GM19324 (cell line): ENCODE measurements around the gene GRK4.
"Not testable (repeated sequence)": the region's sequence is repeated elsewhere in the genome, so short reads cannot be mapped to it uniquely, and the experiment has no call there.

ENCODE experiments used
- ATAC-seq: cut with Tn5 transposase; IDR thresholded peaks from one replicate; pipeline ENCODE4 v1.9.1; 2021; ENCODE audit warnings: mild to moderate bottlenecking, moderate library complexity; ENCODE audit not compliant: unreplicated experiment, low FRiP score

GRK4 gene

GRCh38 chr4:2940267-2941137, 22.9 kb upstream of the GRK4 start:
- no peak for ATAC-seq

DNA sequence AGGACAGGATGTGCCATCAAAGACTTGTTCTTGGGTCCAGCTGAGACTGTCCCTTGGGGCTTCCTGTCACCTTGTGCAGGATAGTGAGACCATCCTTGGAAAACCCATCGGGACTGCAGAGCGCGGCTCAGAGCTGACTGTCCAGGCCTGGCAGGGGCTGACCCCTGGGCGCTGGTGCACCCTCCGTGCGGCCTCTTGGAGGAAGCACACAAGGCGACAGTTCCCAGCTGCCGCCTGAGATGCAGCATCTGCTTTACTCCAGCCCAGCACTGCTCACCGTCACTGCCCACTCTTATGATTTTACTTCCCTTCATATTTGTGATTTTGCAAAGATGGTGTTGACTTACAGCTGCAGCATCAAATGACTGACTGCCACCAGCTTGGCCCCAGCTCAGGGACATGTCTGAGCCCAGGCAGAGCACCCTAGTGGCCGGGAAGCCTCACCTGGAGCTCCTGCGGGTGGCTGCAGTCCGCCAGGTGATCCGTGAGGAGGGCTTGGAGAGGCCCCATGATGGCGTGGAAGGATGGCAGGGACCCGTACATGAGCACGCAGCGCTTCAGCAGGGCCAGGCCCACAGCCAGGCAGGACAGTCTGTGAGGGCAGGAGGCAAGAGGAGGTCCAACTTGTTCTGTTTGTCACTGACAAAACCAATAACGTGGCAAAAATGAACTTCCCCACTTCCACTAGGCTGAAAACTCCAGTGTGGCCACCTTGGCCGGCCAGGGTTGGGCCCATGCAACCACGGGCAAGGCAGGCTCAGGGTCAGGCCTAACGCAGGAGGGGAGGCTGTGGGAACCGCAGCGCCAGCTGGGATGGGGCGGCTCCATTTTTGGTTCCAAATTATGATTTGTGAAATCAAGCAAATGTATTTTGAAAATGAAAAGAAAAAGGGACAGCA, 22.0 kb upstream of the GRK4 start:
- no peak for ATAC-seq

GRCh38 chr4:2942037-2942531, 21.3 kb upstream of the GRK4 start:
- no peak for ATAC-seq

DNA sequence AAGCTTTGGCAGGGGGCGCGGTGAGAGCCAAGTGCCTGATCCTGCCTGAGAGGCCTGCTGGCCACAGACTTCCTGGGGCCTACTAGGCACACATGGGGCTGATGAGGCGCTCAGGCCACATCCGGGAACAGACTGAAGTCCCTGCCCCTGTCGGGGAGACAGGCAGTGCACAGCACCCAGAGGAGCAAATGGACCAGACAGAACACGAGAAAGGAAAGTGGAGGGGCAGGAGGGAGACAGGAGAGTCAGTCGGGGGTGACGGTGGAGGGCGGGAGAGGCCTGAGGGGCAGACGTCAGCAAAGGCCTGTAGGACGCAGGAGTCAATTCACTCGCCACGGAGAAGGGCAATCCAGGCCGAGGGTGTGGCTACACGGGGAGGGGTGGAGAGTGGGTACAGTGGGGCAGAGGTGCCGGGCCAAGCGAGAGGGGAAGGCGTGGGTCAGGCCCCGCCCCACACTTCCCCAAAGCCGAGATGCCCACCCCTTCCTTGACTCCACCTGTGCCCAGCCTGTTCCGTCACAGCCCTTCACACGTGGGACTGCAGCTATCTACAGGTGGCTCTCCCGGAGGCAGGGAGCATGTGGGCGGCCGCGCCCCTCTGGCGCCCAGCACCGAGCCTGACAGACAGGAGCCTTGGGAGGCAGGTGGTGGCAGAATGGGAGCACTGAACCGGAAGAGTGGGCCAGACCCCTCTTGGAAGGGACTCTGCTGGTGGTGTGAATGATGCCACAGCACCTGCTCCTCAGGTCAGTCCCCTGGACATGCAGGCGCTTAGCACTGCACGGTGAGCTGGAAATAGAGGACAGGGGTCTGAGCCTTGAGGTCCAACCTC, 20.6 kb upstream of the GRK4 start:
- no peak for ATAC-seq

DNA sequence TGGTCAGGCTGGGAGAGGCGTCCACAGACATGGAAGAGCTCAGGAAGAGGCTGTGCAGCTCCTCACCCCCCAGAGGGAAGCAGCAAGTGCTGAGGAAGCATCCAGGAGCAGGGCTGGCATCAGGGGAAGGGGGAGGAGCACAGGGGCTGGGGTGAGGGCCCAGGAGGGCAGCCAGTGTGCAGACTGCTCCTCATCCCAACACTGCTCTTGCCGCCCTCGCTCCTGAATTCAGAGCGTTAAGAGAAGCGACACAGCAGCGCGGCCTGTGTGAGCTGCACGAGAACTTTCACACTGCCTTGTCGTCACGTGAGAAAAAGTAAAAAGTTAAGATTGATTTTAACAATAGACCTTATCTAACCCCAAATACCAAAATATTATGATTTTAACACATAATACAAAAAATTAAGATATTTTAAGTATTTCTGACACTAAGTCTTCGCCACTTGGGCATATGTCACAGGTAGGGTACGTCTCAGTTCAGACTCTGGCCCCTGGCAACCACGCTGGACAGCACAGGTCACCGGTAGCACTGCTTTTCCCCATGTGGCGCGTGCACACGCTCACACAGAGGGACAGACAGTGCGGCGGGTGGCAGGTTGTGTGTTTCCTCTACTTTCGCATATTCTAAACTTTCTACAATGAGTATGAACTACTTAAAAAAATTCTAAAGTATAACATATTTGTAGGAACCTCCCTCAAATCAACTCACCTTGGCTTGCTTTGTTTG, 19.8 kb upstream of the GRK4 start:
- no peak for ATAC-seq

DNA sequence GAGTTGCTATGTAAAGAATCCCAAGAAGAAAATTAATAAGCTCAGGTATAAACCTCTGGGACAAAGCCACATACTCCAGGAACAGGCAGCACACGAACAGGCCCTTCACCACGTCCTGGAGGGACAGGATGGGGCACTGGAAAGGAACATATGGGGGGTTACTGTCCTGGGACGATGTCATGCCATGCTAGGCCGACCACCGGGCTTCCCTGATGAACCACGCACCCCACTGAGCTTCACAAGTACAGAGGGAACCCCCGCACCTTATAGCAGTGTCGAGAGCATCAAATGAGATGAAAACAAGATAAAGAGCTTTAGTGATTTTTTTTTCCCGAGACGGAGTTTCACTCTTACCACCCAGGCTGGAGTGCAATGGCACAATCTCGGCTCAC, 19.3 kb upstream of the GRK4 start:
- no peak for ATAC-seq

- ATAC-seq = no peak
These were observed 18.5 kb upstream of the GRK4 start for GRCh38 chr4:2944586-2945526.

DNA sequence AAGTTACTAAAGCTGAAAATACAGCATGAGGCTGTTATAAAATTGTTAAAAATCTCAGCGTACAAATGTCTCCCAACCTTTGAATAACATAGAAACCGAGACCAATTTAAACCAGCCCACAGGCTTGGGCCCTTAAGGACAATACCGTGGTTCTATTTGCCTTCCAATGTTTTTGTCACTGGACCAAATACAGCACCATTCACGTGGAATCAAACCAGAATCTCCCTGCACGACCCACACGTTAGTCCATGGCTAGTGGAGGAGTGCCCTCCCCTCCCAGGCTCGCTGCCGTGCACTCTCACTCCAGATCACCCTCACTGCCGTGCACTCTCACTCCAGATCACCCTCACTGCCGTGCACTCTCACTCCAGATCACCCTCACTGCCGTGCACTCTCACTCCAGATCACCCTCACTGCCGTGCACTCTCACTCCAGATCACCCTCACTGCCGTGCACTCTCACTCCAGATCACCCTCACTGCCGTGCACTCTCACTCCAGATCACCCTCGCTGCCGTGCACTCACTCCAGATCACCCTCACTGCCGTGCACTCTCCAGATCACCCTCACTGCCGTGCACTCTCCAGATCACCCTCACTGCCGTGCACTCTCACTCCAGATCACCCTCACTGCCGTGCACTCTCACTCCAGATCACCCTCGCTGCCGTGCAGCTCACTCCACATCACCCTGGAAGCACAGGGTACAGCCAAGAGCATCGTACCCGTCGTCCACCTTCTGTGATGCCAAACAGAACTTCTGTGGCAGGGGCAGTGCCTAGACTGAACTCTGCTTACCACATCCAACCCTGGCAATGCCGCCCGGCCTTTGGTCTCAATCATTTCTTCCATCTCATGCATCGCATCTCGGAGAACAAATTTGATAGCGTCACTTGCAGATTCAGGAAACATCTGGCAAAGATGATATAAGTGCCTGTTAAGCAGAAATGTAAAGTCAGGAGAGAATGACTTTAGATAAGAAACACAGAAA, 17.5 kb upstream of the GRK4 start:
- ATAC-seq = not testable (repeated sequence)

- ATAC-seq = no peak
These were observed 16.4 kb upstream of the GRK4 start for GRCh38 chr4:2946812-2947600.

GRCh38 chr4:2947926-2948325, 15.4 kb upstream of the GRK4 start:
- no peak for ATAC-seq

GRCh38 chr4:2948895-2949781, 14.2 kb upstream of the GRK4 start:
- no peak for ATAC-seq

DNA sequence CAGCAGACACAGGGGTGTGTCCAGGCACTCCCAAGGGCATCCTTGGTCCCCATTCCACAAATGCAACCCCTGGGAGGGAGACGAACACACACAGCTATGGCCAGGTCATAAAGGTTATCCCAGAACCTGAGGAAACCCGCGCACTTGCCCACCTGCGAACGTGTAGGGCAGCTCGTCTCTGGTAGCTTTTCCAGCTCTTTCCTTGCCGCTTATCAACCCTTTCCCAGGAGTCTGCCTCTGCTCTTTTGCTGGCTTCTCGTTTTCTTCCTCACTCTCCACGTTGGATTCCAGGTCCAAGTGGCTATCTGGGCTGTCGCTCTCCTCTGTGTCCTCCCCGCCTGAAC, 13.6 kb upstream of the GRK4 start:
- ATAC-seq = no peak

GRCh38 chr4:2950221-2950989, 13.0 kb upstream of the GRK4 start:
- ATAC-seq = no peak

DNA sequence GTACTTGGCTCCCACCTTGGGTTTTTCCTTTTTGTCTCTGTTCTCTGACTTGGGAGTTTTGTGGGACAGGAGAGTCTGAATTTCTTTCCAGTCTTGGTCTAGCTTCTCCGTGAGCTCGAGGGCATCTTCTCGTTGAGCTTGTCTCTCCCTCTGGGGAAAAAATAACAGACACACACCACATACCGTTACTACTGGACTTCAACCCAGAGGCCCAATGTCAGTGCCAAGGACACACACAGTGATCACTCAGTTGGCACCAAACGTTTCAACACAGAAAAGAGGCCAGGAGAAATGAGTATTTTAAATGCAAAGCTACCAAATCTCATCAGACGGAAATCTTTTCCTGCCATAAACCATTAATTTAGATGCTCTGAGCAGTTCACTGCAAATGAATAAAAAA, 9.9 kb upstream of the GRK4 start:
- no peak for ATAC-seq
